Kidney capillary endothelial cell (primary cell): Measurements from ENCODE around the gene CLDN2.
"Not testable (repeated sequence)": the region's sequence is repeated elsewhere in the genome, so short reads cannot be mapped to it uniquely, and the experiment has no call there.

Experiments used
- DNase-seq: peaks from one replicate; pipeline ENCODE4 v3.0.0-alpha.2; 2018; ENCODE audit warnings: low spot score

Gene CLDN2, protein sequence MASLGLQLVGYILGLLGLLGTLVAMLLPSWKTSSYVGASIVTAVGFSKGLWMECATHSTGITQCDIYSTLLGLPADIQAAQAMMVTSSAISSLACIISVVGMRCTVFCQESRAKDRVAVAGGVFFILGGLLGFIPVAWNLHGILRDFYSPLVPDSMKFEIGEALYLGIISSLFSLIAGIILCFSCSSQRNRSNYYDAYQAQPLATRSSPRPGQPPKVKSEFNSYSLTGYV

DNA sequence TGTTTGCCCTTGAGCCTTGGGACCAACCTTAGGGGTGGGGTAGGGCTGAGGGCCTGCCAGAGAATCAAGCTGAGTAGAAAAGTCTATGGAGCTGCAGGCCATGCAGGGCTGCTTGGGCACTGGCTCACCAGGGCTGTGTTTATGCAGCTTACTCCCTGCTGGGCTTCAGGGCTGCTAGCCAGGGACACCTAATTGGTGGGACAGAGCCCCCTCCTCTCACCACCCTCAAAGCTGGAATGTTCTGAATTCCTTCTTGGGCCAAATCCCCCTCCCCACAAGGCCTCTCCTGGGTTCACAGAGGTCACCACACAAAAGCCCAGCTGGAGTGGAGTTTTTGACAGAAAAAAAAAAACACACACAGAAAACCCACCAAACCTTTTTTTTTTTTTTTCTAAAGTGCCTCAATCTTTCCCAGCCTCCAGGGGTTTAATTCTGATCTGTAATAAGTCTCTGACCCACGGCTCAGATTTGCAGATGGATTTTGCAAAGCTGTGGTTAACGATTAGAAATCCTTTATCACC is at the start of gene CLDN2:
CLDN2 (plus strand) TSS at position 471 of the 521 bp plus-strand sequence. CDS start 7,827 bp downstream, outside the sequence.
- DNase-seq = no peak

DNA sequence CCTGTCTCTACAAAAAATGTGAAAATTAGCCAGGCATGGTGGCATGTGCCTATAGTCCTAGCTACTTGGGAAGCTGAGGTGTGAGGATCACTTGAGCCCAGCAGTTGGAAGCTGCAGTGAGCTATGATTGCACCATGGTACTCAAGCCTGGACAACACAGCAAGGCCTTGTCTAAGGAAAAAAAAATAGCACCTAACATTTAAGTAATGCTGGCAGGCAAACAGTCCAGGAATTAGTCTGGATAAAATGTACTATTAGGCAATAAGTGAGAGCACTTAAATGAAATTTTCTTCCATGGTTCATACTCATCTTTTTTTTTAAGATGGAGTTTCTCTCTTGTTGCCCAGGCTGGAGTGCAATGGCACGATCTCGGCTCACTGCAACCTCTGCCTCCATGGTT is 47.4 kb upstream of the CLDN2 start:
- DNase-seq = not testable (repeated sequence)

DNA sequence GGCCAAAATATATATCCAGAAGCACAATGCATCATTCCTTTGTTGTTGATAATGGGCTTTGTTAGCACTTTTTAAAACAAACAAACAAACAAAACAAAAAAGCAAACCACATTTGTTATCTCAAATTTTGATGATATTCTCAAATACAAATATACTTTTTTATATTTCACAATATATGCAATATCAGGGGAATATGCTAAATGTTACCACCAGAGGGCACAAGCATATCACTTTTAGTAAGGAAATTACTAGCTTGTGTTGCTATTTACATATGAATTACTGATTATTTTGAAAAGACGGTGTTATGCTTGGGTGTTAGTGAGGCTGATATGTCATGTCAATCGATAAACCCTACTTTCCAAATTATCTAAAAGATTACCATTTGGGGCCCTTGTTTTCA is 46.1 kb upstream of the CLDN2 start:
- peak; percentile 50 for DNase-seq

DNA sequence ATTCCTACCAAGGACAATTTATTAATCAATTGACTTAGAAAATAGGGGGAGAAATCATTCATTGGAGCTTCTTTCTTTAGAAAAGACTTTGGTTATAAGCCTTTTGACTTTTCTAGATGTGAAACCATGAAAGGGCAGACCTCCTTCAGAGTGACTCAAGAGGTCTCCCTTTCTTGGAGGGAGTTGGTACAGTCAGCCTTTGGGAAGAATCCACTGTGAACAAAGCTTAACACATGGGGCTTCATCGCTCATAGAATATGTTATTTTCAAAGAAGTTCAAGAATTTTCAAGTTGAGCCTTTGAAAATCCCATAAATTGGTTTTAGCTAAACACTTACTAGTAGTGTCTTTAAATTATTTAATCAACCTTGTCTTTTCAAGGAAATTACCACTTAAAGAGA is 45.1 kb upstream of the CLDN2 start:
- DNase-seq = no peak

DNA sequence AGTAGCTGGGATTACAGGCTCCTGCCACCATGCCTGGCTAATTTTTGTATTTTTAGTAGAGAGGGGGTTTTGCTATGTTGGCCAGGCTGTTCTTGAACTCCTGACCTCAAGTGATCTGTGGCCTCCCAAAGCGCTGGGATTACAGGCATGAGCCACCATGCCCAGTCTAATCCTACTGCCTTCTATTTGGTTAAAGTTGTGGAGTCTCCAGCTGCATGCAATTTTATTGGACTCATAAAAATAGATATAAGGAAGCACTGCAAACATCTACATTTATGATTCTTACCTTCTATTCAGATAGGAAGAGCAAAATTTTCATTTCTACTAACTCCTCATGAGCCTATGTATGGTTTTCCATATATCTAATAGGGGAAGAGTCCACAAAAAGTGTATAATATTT is 30.7 kb upstream of the CLDN2 start:
- DNase-seq = no peak

DNA sequence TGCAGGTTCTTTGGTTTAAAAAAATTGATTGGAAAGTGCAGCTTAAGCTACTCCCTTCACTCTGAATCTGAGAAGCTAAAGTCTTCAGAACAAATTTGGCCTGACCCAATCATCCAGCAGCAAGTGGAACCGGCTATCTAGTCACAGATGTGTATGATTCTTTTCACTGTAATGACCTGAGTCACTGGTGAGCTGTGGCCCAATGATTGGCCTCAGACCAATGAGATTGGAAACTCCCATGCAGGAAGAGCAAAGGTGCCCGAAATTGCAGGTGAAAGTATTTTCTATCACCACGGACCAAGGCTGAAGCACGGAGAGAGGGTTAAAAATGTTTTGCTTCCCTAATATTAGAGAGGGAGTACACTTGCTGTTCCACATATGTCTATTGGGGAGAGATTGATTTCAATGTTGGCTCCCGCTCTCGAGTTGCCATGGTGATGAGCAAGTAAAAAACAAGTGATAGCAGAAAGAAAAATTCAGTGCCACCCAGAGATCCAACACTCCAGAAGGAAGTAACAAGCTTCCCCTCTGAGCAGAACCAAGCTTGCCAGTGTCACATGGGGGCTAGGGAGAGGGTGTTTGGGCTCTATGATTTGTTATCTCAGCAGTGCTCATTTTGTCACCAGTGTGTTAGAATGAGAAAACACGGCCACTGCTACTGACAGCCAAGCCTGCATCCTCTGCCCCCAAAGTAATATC is 28.3 kb upstream of the CLDN2 start:
- DNase-seq = no peak

DNA sequence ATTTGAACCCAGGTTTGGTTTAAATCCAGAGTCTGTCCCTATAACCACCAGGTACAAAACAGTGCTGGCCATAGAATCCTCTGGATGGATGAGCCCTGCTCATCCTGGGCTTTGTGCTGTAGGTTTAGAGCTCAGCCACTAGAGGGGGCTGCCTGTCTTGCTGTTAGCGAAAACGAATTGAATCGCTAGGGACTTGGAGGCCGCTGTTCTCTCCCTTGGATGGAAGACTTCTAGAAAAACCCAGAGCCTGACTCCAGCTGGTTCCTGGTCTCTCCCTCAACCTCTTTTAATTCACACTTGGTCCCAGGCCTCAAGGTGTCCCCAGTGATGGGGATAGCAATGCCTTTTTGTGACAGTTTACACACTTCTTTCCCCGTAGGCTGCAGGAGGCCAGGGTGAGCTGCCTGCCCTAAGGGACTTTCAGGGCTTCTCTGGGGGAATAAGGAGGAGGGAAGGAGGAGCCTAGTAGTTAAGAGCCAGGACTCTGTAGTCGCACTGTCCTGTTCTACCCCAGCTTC is 25.8 kb upstream of the CLDN2 start:
- peak; percentile 60 for DNase-seq

DNA sequence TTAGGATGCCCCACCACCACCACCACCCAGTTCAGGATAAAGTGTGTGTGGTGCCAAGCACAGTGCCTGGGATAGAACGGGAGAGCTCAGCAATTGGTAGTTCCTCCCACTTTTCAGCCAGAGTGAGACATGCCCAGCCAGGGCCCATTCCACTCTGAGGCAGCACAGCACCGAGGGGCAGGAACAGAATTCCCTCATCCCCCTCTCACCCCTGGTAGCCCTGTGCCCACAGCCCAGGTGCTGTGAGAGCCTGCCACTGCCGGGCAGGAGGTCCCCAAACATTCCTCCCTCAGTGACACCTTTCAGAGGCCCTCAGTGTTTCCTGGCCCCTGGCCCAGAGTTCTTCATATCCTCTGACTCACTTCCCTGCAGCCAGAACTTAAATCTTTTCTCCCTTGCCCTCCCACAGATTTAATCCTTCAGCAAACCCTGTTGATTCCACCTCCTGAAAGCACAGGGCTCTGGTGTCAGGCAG is 25.2 kb upstream of the CLDN2 start:
- peak; percentile 51 for DNase-seq

DNA sequence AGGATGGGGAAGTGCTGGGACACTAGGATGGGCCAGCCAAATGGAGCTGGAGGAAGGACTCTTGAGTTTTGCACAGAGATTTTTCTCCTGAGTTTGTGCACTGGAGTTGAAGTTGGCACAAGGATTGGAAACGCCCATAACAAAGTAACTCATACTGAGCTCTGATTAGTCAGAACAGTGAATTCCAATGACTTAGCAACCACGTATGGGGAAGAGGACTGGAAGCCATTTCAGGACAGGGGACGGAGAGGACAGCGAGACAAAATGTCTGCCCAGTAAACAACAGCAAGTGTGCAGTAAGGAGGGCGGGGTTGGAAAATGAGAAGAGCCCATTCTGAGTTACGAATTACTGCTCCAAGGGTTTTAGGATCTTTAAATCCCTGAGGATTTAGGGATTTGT is 22.9 kb upstream of the CLDN2 start:
- DNase-seq = no peak

DNA sequence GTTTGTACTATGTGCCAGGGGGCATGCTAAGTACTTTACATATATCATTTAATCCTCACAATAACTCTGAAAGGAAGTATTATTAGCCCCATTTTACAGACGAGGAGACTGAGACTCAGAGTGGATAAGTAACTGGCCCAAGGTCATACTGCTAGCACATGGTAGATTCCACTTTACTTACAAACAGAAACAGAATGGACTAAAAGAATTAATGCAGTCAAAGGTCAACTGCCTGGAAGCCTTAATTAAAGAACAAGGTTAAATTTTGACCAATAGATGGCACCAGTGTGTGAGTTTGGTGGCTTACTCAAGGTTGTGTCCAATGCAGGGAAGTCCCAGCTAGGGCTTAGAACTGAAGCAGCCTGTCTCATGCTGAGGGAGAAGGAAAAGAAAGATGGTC is 21.7 kb upstream of the CLDN2 start:
- peak; percentile 46 for DNase-seq

DNA sequence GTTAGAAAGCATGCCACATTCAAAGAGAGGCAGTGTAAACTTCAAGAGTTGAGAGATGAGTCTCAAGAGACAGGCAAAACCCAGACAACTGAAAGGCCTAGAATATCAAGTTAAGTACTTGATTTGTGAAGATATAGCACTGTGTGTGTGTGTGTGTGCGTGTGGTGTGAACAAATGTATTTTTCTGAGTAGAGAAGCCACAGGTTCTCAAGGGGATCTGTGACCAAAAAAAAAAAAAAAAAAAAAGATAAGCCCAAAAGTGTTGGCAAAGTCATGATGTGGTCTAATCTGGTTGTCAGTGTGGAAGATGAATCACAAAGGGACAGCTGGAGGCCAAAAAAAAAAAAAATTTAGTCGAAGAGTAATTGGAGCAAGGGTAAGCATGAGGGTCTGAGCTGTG is 20.9 kb upstream of the CLDN2 start:
- DNase-seq = no peak

DNA sequence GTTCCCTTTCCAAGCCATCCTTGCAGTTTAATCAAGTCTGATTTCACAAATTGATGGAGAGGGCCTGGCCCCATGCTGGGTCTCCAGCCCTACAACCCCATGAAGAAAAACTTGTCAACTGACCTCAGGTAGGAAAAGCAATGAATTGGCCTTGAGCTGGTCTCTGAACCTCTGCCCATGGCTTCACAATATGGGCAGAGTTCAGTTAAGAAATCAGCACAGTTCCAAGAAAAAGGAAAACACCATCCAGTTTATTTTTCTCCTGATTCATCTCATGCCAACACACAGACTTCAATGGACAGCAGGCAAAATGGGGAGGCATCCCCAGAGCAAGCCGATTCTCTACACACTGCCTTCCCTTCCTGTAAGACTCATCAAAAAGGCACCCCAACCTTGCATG is 20.4 kb upstream of the CLDN2 start:
- no peak for DNase-seq

DNA sequence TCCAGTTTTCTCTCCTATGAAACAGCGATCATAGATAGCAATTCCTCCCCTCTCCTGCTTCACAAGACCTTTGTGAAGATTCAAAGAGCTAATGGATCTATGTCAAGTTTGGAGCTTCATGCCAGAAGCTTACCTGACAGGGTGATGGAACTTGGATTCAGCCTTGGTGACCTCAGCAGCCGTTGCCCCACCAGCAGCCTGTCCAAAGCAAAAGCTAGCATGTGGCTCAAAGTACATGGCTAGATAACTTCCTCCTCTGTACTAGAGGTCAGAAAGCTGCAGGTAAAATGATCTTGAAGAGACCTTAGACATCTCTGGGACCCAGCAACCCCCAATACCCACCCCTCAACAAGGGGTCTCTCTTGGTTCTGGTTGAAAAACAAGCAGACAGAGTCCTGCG is 18.9 kb upstream of the CLDN2 start:
- DNase-seq = no peak

DNA sequence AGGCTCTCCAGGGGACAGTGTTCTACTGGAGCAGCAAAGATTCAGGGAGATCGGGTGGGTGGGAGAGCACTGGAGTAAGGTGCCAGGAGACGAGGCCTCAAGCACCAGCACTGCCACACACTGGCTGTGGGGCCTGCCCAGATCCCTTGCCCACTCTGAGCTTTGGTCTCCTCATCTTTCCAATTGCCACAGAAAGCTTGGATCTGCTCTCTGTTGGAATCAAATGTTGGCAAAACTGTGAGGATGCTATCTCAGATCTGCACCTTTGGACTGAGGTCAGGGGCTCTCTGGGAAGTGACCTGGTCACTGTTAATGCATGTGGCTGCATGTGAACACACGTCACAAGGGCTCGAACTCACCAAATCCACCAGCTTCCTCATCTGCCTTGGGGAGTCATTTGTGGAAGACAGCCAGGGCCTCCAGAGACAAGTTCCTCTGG is 18.4 kb upstream of the CLDN2 start:
- DNase-seq = no peak

DNA sequence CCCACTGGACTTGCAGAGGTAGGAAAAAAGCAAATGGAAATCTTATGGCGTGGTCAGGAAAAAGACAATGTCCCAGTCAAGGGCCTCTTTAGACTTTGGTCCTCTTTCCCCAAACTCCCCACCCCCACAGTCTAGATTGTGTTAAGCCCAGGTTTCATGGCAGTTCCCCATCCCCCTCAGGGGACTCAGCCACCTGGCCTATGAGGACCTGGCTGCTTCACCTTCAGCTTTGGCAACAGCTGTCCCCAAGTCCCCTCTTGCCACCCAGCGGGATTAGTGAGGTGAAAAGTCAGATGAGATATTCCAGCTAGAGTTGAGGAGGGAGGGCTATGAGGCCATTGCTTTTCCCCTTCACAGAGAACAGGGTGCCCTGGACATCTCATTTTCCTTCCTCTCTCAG is 17.5 kb upstream of the CLDN2 start:
- no peak for DNase-seq

DNA sequence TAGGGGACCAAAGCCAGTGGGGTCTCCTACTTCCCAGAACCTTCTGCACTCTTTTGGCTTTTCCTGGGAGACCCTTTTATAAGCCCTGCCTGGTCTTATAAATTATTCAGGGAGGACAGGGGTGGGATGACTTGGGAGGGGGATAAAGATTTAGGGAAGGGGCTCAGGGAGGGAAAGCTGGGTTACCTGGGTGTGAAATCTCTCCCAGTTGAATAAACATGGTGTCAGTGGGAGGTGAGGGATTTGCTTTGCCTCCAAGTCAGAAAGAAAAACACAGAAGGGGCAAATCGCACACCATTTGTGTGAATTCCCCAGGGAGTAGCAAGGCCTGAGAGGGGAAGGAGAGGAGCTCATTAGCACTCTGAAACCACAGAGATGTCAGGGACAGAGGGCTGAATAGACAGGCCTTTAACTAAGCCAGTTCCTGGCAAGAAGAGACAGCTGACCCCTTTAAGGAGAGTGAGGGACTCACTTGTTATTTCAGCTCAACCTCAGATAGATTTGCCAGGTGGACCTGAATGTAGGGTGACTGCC is 16.8 kb upstream of the CLDN2 start, which contains the start of gene RIPPLY1:
RIPPLY1 (minus strand) TSS at position 51 of the 534 bp plus-strand sequence. CDS start 54 bp downstream, outside the sequence.
- DNase-seq = no peak

DNA sequence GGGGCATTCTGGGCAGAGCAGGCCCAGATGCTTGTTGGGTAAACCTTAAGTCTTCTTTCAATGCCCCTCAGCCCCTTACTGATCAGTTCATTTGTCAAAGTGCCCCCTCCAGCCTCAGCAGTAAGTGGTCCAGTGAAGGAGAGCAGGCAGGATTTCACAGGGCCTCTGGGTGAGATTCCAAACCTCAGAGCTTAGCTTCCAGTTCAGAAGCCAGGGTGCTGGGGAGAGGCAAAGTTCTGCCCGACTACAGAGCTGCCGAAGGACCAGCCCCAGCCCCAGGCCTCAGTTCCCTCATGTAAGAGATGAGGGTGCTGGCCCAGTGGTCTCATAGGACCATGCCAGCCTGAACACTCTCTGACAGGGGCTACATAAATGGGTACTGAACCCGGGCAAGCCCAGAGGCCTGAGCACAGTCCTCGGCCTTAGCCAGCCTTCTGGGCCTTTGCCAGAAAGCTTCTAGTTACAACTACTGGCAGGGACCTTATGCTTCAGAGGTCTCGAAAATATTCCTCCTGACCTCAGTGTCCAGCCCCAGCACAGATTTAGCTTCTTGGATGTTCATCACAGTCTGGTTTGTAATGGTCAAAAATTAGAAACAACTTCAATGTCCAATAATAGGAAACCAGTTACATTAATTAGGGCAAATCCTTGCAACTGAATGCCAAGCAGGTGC is 16.2 kb upstream of the CLDN2 start:
- DNase-seq = no peak

DNA sequence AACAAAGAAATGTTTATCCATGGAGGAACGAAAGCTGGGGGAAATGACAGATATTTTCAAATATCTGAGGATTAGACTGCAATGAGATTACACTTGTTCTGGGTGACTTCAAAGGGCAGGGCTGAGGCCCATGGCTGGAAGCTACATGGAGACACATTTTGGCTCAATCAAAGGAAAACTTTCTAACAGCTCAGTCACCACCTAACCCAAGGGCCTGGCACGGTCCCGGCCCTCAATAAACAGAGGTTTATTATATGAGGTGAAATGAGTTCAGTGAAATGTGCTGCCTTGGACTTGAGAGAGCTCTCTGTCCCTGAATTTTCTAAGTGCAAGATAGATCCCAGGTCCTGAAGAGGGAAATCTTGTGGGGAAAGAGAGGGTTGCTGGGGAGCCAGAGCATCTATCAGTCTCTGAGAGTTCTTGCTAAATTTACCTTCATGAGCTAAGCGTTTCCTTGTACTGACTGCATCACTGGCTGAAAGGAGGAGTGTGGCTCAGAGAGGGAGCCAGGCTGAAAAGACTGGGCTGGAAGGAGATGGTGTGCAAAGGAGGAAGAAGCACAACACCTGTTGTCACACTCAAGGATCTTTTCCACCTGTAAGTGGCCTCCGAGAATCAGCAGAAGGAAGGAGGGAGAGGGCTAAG is 15.0 kb upstream of the CLDN2 start:
- DNase-seq = no peak

DNA sequence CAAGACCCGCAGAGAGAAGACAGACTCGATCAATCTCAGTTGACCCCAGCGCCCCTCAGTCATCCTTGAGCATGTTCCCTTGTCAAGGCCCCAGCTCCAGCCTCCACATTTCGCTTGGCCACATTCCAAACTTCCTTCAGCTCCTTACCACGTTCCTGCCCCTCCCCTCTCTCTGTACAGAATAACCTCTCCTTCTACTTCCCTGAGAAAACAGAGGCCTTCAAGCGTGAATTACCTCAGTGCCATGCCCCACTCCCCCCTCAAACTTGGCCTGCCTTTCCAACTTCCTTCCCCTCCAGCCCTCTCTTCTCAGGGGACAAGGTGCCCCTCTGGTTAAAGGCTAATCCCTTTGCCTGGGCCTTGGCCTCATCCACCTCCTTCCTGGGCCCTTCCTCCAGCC is 13.8 kb upstream of the CLDN2 start:
- no peak for DNase-seq

DNA sequence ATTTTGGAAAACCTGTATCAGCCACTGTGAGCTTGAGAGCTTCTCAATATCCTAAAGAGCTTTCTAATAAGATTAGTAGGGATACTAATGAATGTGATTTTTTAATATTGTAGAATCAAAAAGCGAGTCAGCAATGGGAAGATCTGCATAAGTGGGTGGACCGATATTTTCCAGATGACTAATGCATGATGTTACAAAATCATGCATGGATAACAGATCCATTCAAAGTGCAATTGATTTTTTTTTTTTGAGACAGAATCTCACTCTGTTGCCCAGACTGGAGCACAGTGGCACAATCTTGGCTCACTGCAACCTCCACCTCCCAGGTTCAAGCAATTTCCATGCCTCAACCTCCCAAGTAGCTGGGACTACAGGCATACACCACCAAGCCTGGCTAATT is 7.3 kb upstream of the CLDN2 start:
- DNase-seq = no peak

DNA sequence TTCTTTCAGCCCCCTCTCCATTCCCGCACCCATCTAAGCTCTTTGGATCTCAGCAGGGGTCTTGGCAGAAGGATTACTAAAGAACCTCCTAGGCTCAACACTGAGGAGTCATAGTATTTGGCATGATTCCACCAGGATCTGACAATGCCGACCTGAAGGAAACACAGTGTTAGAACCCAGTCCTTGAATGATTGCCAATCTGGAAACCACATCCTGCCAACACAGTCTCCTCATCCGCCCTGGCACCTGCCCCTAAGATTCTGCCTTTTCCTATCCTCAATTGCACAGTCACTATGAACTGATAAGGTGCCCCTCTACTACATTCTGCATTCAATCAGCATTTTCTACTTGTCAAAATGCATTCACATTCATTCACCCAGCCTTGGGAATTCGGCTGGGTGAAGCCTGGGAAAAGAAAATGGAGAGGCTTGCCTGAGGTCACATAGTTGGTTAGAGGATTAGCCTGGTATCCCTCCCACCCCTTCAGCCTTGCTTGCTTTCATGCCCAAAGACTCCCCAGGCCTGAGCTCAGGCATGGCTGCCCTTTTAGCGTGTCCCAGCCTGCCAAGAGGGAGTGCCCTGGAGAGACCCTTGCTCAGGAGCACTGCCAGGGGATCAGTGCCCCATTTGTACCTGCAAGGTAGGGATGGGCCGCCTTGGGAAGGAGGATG is 2.2 kb upstream of the CLDN2 start:
- peak; percentile 38 for DNase-seq
